ENCODE results near the gene RNF207.

RNF207 gene

GRCh38 chr1:6220236-6220635 lies 14.3 kb downstream of the RNF207 start:
- H3K4me3 ChIP-seq (ENCODE audit: low read depth, low read length): no peak overlapping the region
- in situ Hi-C loops (cut with HindIII; ENCODE audit: low sequenced_read_pairs): no loop called here
- no peak for TF ChIP-seq CTCF (IDR thresholded peaks at IDR 0.05; ENCODE audit: low read depth, low read length)
- no peak for DNase-seq (ENCODE audit: low read depth, low spot score)

GRCh38 chr1:6221210-6221784 lies 15.4 kb downstream of the RNF207 start:
- DNase-seq (ENCODE audit: low read depth, low spot score): no peak
- in situ Hi-C loops (cut with HindIII; ENCODE audit: low sequenced_read_pairs): no loop called here
- no peak for TF ChIP-seq CTCF (IDR thresholded peaks at IDR 0.05; ENCODE audit: low read depth, low read length)
- H3K4me3 ChIP-seq (ENCODE audit: low read depth, low read length): no peak overlapping the region

- H3K4me3 ChIP-seq (ENCODE audit: low read depth, low read length): no peak overlapping the region
- TF ChIP-seq CTCF (IDR thresholded peaks at IDR 0.05; ENCODE audit: low read depth, low read length): no peak
- DNase-seq (ENCODE audit: low read depth, low spot score): no peak
- in situ Hi-C loops (cut with HindIII; ENCODE audit: low sequenced_read_pairs): no loop called here
These were observed 16.7 kb downstream of the RNF207 start for GRCh38 chr1:6222636-6223035.

GRCh38 chr1:6223617-6224016 lies 17.7 kb downstream of the RNF207 start:
- DNase-seq (ENCODE audit: low read depth, low spot score): no peak
- TF ChIP-seq CTCF (IDR thresholded peaks at IDR 0.05; ENCODE audit: low read depth, low read length): no peak
- no peak overlapping the region for H3K4me3 ChIP-seq (ENCODE audit: low read depth, low read length)
- in situ Hi-C loops (cut with HindIII; ENCODE audit: low sequenced_read_pairs): no loop called here

- no peak overlapping the region for H3K4me3 ChIP-seq (ENCODE audit: low read depth, low read length)
- in situ Hi-C loops (cut with HindIII; ENCODE audit: low sequenced_read_pairs): no loop called here
- TF ChIP-seq CTCF (IDR thresholded peaks at IDR 0.05; ENCODE audit: low read depth, low read length): no peak
- no peak for DNase-seq (ENCODE audit: low read depth, low spot score)
These were observed 18.8 kb downstream of the RNF207 start for GRCh38 chr1:6224718-6225117.

GRCh38 chr1:6225651-6226050 lies 19.7 kb downstream of the RNF207 start:
- in situ Hi-C loops (cut with HindIII; ENCODE audit: low sequenced_read_pairs): no loop called here
- no peak for TF ChIP-seq CTCF (IDR thresholded peaks at IDR 0.05; ENCODE audit: low read depth, low read length)
- DNase-seq (ENCODE audit: low read depth, low spot score): no peak
- no peak overlapping the region for H3K4me3 ChIP-seq (ENCODE audit: low read depth, low read length)

GRCh38 chr1:6233376-6233775 lies 27.5 kb downstream of the RNF207 start:
- H3K4me3 ChIP-seq (ENCODE audit: low read depth, low read length): no peak overlapping the region
- DNase-seq (ENCODE audit: low read depth, low spot score): no peak
- TF ChIP-seq CTCF (IDR thresholded peaks at IDR 0.05; ENCODE audit: low read depth, low read length): no peak
- in situ Hi-C loops (cut with HindIII; ENCODE audit: low sequenced_read_pairs): no loop called here
